ENCODE data around the gene MMEL1.
"Not testable (repeated sequence)": the region's sequence is repeated elsewhere in the genome, so short reads cannot be mapped to it uniquely, and the experiment has no call there.

DNA sequence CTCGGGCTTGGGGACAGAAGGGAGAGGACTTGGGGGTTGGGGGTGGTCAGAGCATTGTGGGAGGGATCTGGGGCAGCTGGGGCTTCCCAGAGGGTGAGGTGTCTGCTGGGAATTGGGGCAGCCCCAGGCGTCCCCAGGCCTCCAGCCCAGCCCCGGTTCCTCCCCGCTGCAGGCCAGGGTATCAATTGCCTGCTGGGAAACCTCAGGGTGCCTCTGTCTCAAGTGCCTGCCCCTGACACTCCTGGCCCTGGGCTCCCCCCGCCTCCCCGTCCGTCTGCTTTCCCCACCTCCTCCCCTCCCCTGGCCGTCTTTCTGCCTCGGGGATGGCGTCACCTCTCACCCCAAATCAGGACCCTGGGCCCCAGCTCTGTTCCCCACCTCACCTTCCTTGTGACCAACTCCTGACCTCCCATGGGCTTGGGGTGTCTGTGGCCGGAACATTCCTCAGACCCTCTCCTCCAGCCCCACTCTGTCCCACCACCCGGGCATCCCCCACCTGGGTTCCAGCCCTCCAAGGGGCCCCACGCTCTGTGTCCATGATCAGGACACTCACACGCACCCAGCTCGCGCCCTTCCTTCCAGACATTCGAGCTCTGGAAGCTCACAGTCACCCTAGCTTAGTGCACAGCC, 64.5 kb downstream of the MMEL1 start:
- TF ChIP-seq CTCF (tag by site-specific recombination; IDR thresholded peaks at IDR 0.05); ZBTB21 (tag by site-specific recombination; IDR thresholded peaks at IDR 0.05); ZNF626 (tag by site-specific recombination; IDR thresholded peaks at IDR 0.05); ZNF639 (tag by site-specific recombination; IDR thresholded peaks at IDR 0.05); ZNF146 (tag by site-specific recombination; IDR thresholded peaks at IDR 0.05); KLF9 (tag by site-specific recombination; IDR thresholded peaks at IDR 0.05; ENCODE audit: low read depth); ZFP69B (tag by site-specific recombination; IDR thresholded peaks at IDR 0.05); YY1 (tag by site-specific recombination; IDR thresholded peaks at IDR 0.05); SP3 (tag by site-specific recombination; IDR thresholded peaks at IDR 0.05); ZNF292 (tag by site-specific recombination; IDR thresholded peaks at IDR 0.05; ENCODE audit: borderline replicate concordance, low read depth); ZNF350 (tag by site-specific recombination; IDR thresholded peaks at IDR 0.05): not testable (repeated sequence)
